ENCODE measurements around the gene CDO1.
A peak's percentile ranks its signal among the peaks of the same experiment; 100 is the strongest.

The CDO1 gene

GRCh38 chr5:115816226-115817081 is at the start of gene CDO1:
Gene CDO1, minus strand, starts transcription at chr5:115816659. Its CDS starts 262 bp downstream, at chr5:115816397.
- DNase-seq (ENCODE audit: extremely low read depth in 1 of 2, low read depth in 1 of 2), result no peak

GRCh38 chr5:115859378-115859777 is 42.9 kb upstream of the CDO1 start:
- DNase-seq (ENCODE audit: extremely low read depth in 1 of 2, low read depth in 1 of 2), result no peak

- DNase-seq (ENCODE audit: extremely low read depth in 1 of 2, low read depth in 1 of 2), result no peak
Observed at GRCh38 chr5:115858396-115858795, 41.9 kb upstream of the CDO1 start.

- DNase-seq (ENCODE audit: extremely low read depth in 1 of 2, low read depth in 1 of 2), result no peak
Observed at GRCh38 chr5:115857626-115858349, 41.3 kb upstream of the CDO1 start.

- DNase-seq (ENCODE audit: extremely low read depth in 1 of 2, low read depth in 1 of 2), result no peak
Observed at GRCh38 chr5:115857057-115857479, 40.6 kb upstream of the CDO1 start.

GRCh38 chr5:115855959-115856358 is 39.5 kb upstream of the CDO1 start:
- DNase-seq (ENCODE audit: extremely low read depth in 1 of 2, low read depth in 1 of 2), result no peak

- no peak for DNase-seq (ENCODE audit: extremely low read depth in 1 of 2, low read depth in 1 of 2)
Observed at GRCh38 chr5:115854139-115854538, 37.7 kb upstream of the CDO1 start.

GRCh38 chr5:115850744-115851416 is 34.4 kb upstream of the CDO1 start:
- no peak for DNase-seq (ENCODE audit: extremely low read depth in 1 of 2, low read depth in 1 of 2)

GRCh38 chr5:115849258-115849798 is 32.9 kb upstream of the CDO1 start:
- no peak for DNase-seq (ENCODE audit: extremely low read depth in 1 of 2, low read depth in 1 of 2)

GRCh38 chr5:115847290-115847689 is 30.8 kb upstream of the CDO1 start:
- no peak for DNase-seq (ENCODE audit: extremely low read depth in 1 of 2, low read depth in 1 of 2)

- DNase-seq (ENCODE audit: extremely low read depth in 1 of 2, low read depth in 1 of 2), result no peak
Observed at GRCh38 chr5:115844321-115844817, 27.9 kb upstream of the CDO1 start.

- no peak for DNase-seq (ENCODE audit: extremely low read depth in 1 of 2, low read depth in 1 of 2)
Observed at GRCh38 chr5:115843444-115844130, 27.1 kb upstream of the CDO1 start.

- DNase-seq (ENCODE audit: extremely low read depth in 1 of 2, low read depth in 1 of 2), result no peak
Observed at GRCh38 chr5:115842952-115843351, 26.5 kb upstream of the CDO1 start.

GRCh38 chr5:115842089-115842935 is 25.9 kb upstream of the CDO1 start:
- DNase-seq (ENCODE audit: extremely low read depth in 1 of 2, low read depth in 1 of 2), result no peak

GRCh38 chr5:115841382-115842088 is 25.1 kb upstream of the CDO1 start, which contains the start of the genes AP3S1 and ATG12:
Gene AP3S1, plus strand, starts transcription at chr5:115841935. Its CDS starts 103 bp downstream, at chr5:115842038.
Gene ATG12, minus strand, starts transcription at chr5:115841565. Its CDS starts 13 bp downstream, at chr5:115841552.
- peak; percentile 76 to 85 for DNase-seq (ENCODE audit: extremely low read depth in 1 of 2, low read depth in 1 of 2)

GRCh38 chr5:115840873-115841272 is 24.4 kb upstream of the CDO1 start:
- no peak for DNase-seq (ENCODE audit: extremely low read depth in 1 of 2, low read depth in 1 of 2)

GRCh38 chr5:115838885-115839518 is 22.5 kb upstream of the CDO1 start:
- DNase-seq (ENCODE audit: extremely low read depth in 1 of 2, low read depth in 1 of 2), result no peak

GRCh38 chr5:115835481-115835880 is 19.0 kb upstream of the CDO1 start:
- no peak for DNase-seq (ENCODE audit: extremely low read depth in 1 of 2, low read depth in 1 of 2)
